HG02938 (cell line): Measurements from ENCODE around the gene WDR47.
"Not testable (repeated sequence)": the region's sequence is repeated elsewhere in the genome, so short reads cannot be mapped to it uniquely, and the experiment has no call there.

ENCODE experiments used
- ATAC-seq: cut with Tn5 transposase; IDR thresholded peaks from one replicate; pipeline ENCODE4 v1.9.1; 2021; ENCODE audit warnings: mild to moderate bottlenecking, moderate library complexity; ENCODE audit not compliant: unreplicated experiment

The WDR47 gene

DNA sequence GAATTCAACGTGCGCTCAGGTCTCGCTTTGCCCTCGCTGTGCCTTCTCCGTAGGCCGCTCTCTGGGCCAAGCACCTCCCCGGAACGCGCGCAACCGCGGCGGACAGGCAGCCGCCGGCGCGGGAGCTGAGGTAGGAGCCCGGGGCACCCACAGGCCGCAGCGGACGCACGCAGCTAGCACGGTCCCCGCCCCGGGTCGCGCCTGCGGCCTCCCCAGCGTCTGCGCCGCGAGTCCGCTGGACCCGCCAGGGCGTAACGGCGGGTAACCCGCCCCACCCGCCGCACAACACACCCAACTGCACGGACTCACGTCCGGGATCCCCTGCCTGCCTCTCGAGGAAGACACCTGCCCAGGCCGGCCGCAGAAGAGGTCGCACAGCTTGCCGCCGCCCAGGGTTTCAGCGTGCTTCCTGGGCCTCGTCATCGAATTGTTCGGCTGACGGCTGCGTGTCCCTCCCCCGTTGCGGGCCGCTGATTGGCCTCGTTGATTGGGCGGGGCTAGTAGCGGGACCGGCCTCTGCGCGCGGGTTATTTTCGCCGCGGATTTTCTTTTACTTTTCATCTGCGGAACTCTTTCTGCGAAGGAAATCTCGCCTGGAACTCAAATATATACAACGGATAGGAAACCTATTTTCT lies 78.7 kb downstream of the WDR47 start, which contains the start of gene CLCC1:
CLCC1 (minus strand) TSS at position 433 of the 635 bp plus-strand sequence. CDS start 13,047 bp downstream, outside the sequence.
- ATAC-seq = peak; percentile 93

GRCh38 chr1:108962681-108963051 lies 79.2 kb downstream of the WDR47 start:
- no peak for ATAC-seq

DNA sequence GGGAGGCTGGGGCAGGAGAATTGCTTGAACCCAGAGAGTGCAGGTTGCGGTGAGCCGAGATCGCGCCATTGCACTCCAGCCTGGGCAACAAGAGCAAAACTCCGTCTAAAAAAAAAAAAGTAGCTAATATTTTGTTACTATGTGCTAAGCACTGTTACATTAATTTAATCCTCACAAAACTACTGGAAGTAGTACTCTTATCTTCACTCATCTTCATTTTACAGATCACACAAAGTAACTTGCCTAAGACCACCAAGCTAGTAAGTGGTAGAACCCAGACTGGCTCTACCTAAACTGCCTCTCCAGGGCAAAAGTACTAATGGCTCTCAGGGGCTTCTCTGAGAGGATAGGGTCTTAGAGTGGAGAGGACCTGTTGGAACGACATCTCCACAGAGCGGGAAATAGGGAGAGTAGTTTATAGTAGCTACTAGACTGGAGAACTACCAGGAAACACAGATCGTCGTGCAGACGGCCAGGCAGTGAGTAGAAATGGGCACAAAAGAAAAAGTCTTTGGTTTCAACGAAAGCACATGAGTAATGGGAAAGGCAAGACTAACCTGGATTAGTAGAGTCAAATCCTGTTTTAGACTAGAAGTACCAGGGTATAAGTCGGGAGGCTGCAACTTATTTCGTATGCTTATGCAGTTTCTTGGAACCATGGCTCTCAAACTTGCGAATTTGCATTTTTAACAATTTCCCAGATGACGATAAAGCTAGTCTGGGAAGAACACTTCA lies 80.0 kb downstream of the WDR47 start:
- no peak for ATAC-seq

GRCh38 chr1:108961198-108961597 lies 80.7 kb downstream of the WDR47 start:
- no peak for ATAC-seq

GRCh38 chr1:108960719-108961118 lies 81.2 kb downstream of the WDR47 start:
- ATAC-seq = no peak

GRCh38 chr1:108957888-108958287 lies 84.0 kb downstream of the WDR47 start:
- ATAC-seq = no peak

DNA sequence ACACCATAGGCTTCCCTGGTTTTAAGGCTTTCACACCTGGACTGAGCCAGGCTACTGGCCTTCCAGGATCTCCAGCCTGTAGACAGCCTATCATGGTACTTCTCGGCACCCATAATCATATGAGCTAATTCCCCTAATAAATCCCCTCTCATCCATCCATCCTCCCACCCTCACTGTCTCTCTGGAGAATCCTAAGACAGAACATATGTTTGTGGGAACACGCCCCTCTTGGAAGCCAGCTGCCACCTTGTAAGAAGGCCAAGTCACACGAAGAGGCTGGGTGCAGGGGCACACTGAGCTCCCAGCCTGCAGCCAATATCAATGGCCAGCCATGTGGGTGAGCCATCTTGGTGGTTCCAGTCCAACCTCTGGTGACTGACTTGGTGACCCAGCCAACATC lies 86.0 kb downstream of the WDR47 start:
- no peak for ATAC-seq

DNA sequence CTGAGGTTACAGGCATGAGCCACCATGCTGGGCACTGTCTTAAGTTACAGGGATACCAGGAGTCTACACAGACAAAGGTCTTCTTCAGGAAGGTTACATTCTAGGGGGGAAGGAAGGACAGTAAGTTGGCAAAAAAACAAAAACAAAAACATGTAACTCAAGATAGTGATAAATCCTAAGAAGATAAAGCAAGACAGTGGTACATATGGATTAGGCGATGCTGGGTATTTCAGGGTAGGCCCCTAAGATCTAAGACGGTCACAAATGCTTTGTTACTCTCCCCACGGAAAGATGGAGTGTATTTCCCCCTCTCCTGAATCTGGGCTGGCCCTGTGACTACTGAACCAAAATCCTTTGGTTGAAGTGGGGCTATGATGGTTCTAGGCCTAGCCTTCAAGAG lies 86.8 kb downstream of the WDR47 start:
- no peak for ATAC-seq

- no peak for ATAC-seq
Observed at GRCh38 chr1:108953452-108953851, 88.5 kb downstream of the WDR47 start.

- no peak for ATAC-seq
Observed at GRCh38 chr1:108951242-108951641, 90.7 kb downstream of the WDR47 start.

GRCh38 chr1:108949044-108949443 lies 92.9 kb downstream of the WDR47 start:
- no peak for ATAC-seq

- no peak for ATAC-seq
Observed at GRCh38 chr1:108947871-108948525, 93.9 kb downstream of the WDR47 start.

DNA sequence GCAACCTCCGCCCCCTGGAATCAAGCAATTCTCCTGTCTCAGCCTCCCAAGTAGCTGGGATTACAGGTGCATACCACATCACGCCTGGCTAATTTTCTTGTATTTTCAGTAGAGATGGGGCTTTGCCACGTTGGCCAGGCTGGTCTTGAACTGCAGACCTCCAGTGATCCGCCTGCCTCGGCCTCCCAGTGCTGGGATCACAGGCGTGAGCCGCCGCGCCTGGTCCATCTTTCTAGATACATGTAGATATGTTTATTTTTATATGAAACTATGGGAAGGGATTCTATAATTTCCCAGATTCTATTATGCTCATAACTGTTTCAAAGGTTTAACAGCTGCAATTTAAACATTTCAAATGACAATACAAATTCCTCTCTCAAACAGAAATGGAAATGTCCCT lies 105.7 kb downstream of the WDR47 start:
- ATAC-seq = no peak

- ATAC-seq = no peak
Observed at GRCh38 chr1:108933944-108934343, 108.0 kb downstream of the WDR47 start.

DNA sequence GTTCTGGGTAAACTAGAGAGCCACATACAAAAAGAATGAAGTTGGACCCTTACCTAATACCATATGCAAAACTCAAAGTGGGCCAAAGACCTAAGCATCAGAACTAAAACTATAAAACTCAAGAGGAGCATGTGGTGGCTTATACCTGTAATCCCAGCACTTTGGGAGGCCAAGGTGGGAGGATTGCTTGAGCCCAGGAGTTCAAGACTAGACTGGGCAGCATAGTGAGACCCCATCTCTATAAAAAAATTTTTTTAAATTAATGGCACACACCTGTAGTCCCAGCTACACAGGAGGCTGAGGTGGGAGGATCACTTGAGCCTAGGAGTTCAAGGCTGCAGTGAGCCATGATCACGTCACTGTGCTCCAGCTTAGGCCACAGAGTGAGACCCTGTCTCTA lies 114.3 kb downstream of the WDR47 start:
- ATAC-seq = not testable (repeated sequence)

GRCh38 chr1:108925920-108926319 lies 116.0 kb downstream of the WDR47 start:
- ATAC-seq = no peak
